GM12891 (cell line): ENCODE data around the gene ADAMTSL1.

ENCODE experiments used
- PAX5 ChIP-seq: IDR thresholded peaks from 2 replicates; pipeline ENCODE4 v1.6.1; 2011; ENCODE audit warnings: low read length, moderate library complexity, mild to moderate bottlenecking; ENCODE audit not compliant: insufficient read depth, severe bottlenecking
- POLR2A ChIP-seq: IDR thresholded peaks from 2 replicates; pipeline ENCODE4 v1.6.1; 2011; ENCODE audit warnings: low read depth, low read length, control low read depth
- POLR2AphosphoS5 ChIP-seq: IDR thresholded peaks from 2 replicates; pipeline ENCODE4 v1.6.1; 2011; ENCODE audit warnings: low read depth, low read length, control low read depth
- POU2F2 ChIP-seq: IDR thresholded peaks from 2 replicates; pipeline ENCODE4 v1.6.1; 2011; ENCODE audit warnings: low read depth, mild to moderate bottlenecking, control low read depth, low read length, moderate library complexity
- TAF1 ChIP-seq: IDR thresholded peaks from 2 replicates; pipeline ENCODE4 v1.6.1; 2011; ENCODE audit warnings: low read depth, low read length, control low read depth

DNA sequence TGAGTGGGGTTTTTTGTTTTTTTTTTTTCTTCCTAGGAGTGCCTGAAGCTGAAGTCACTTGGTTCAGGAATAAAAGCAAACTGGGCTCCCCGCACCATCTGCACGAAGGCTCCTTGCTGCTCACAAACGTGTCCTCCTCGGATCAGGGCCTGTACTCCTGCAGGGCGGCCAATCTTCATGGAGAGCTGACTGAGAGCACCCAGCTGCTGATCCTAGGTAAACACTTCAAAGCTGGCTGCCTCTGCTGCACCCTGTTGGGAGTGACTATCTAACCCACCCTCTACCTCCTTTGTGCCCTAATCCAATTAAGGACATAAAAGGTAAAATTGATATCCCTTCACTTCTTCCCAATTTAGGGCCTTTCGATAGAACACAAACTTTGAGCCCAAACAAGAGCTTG is 352.3 kb downstream of the ADAMTSL1 start:
- TF ChIP-seq POLR2A (no peak), POLR2AphosphoS5 (no peak), TAF1 (no peak), POU2F2 (no peak), PAX5 (no peak)
